A549 (cell line): ENCODE results near the gene SMYD5.

Source experiments
- FOSL2 ChIP-seq, 2 experiments: fragments of 450-650 bp in 1 of 2; fragments of >200 bp in 1 of 2; sonication (Bioruptor Twin) in 1 of 2; formaldehyde crosslinking; IDR thresholded peaks; 2 replicates each; pipeline versions ENCODE4 v1.5.0 to v1.6.1; 2016 to 2020; ENCODE audit warnings: mild to moderate bottlenecking in 1 of 2, moderate library complexity in 1 of 2
- SMC3 ChIP-seq: fragments of >200 bp; sonication (Bioruptor Twin); formaldehyde crosslinking; IDR thresholded peaks from 3 replicates; pipeline ENCODE4 v1.6.1; 2018; ENCODE audit warnings: inconsistent platforms

DNA sequence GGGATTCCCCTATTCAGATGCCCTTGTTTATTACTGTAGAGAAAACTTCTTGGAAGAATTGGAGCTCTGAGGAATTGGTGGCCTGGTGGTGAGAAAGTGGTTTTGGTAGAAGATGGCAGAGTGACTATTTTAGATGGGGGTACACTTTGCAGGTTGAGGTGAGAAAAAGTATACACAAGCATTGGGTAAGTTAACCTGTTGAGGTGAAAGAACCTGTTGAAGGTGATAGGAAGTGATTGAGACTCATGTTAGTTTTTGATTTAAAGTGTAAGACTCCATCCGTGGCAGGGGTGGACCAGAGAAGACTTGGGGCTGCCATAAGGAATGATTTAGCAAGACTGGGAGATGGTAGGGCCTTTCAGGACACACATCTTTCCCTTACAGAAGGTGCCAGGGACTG is 23.1 kb downstream of the SMYD5 start:
- no peak for TF ChIP-seq FOSL2 (IDR thresholded peaks at IDR 0.05)
- TF ChIP-seq FOSL2 (CRISPR knock-in tag; IDR thresholded peaks at IDR 0.05): no peak
- TF ChIP-seq SMC3: no peak
